ENCODE measurements around the gene EHD4.

EHD4 gene

GRCh38 chr15:41937568-41937923, 34.8 kb downstream of the EHD4 start:
- TF ChIP-seq, protein P1, sequence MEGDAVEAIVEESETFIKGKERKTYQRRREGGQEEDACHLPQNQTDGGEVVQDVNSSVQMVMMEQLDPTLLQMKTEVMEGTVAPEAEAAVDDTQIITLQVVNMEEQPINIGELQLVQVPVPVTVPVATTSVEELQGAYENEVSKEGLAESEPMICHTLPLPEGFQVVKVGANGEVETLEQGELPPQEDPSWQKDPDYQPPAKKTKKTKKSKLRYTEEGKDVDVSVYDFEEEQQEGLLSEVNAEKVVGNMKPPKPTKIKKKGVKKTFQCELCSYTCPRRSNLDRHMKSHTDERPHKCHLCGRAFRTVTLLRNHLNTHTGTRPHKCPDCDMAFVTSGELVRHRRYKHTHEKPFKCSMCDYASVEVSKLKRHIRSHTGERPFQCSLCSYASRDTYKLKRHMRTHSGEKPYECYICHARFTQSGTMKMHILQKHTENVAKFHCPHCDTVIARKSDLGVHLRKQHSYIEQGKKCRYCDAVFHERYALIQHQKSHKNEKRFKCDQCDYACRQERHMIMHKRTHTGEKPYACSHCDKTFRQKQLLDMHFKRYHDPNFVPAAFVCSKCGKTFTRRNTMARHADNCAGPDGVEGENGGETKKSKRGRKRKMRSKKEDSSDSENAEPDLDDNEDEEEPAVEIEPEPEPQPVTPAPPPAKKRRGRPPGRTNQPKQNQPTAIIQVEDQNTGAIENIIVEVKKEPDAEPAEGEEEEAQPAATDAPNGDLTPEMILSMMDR (conservative IDR thresholded peaks at IDR 0.05; ENCODE audit: low read depth, low read length), result no peak
- no peak overlapping the region for H3K4me3 ChIP-seq (ENCODE audit: low read depth, low read length)
- DNase-seq (ENCODE audit: low read depth), result no peak

GRCh38 chr15:41936649-41937567, 35.4 kb downstream of the EHD4 start:
- peak; percentile 61 for DNase-seq (ENCODE audit: low read depth)
- TF ChIP-seq, protein P1 (conservative IDR thresholded peaks at IDR 0.05; ENCODE audit: low read depth, low read length), result no peak
- no peak overlapping the region for H3K4me3 ChIP-seq (ENCODE audit: low read depth, low read length)

- no peak overlapping the region for H3K4me3 ChIP-seq (ENCODE audit: low read depth, low read length)
- TF ChIP-seq, protein P1 (conservative IDR thresholded peaks at IDR 0.05; ENCODE audit: low read depth, low read length), result no peak
- no peak for DNase-seq (ENCODE audit: low read depth)
Observed at GRCh38 chr15:41936155-41936554, 36.2 kb downstream of the EHD4 start.

DNA sequence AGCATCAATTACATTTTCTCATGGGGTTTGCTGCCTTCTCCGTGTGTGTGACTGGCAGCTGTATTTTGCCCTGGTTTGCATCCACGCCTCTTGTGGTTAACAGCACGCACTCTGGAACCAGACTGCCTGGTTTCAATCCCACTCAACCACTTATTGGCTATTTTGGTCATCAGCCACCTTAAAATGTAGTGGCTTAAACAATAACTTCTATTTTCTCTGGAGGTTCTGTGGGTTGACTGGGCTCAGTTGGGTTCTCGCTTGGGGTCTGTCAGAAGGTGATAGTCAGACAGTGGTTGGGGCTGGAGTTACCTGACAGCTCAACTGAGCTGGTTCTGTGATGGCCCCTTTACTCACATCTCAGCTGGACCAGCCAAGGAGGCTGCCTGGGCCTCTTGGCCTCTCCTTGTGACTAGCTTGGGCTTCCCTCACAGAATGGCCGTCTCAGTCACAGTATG, 36.8 kb downstream of the EHD4 start:
- DNase-seq (ENCODE audit: low read depth), result no peak
- no peak overlapping the region for H3K4me3 ChIP-seq (ENCODE audit: low read depth, low read length)
- TF ChIP-seq, protein P1 (conservative IDR thresholded peaks at IDR 0.05; ENCODE audit: low read depth, low read length), result no peak

DNA sequence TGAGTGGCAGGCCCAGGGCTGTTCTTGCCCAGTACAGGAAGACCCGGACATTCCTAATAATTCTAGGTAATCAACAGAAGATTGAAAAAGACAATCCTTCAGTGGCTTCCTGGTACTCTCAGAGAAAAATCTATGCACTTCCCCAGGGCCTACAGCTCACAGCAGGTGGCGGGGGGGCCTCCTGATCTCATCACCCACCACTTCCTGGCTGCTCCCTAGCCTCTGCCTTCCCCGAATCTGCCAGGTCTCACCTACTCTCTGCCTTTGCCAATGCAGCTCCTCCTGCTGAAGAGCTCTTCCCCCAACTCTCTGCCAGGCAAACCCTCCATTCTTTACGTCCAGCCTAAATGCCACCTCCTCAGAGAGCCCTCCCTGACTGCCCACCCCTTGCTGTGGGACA, 37.5 kb downstream of the EHD4 start:
- TF ChIP-seq, protein P1 (conservative IDR thresholded peaks at IDR 0.05; ENCODE audit: low read depth, low read length), result no peak
- DNase-seq (ENCODE audit: low read depth), result no peak
- H3K4me3 ChIP-seq (ENCODE audit: low read depth, low read length), result no peak overlapping the region

DNA sequence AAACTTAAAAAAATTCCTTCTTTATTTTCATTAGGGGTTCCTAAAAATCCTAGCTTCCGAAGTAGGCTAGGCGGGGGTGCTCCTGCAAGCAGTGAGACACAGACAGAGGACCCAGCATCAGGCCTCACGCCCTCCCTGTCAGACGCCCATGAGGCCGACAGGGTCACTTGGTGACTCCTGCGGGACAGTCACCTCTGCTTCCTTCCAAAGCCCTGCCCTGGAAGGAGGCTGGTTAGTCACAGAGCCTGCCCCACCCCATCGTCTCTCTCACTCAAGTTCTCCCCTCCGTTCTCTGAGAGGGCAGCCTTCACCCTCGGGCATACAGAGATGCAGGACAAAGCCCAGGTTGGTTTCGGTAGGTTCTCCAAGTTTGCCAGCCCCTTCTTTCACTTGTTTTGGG, 38.6 kb downstream of the EHD4 start:
- no peak for DNase-seq (ENCODE audit: low read depth)
- no peak overlapping the region for H3K4me3 ChIP-seq (ENCODE audit: low read depth, low read length)
- TF ChIP-seq, protein P1 (conservative IDR thresholded peaks at IDR 0.05; ENCODE audit: low read depth, low read length), result no peak

DNA sequence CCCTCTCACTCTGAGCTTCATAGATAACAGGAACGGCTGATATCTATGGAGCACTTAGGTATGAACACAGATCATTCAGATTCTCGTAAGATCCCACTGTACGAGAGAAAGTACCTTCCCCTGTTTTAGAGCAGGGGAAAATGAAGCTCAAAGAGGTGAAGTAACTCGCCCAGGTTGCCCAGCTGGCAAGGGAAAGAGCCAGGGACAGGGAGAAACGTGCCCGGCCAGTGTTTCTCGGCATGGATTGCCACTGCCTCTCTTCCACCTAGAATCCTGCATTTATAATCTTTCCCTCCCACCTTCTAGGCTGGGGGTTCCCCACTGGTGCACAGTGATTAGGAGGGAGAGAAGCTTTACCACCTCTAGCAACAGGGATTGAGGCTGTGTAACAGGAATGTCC, 39.0 kb downstream of the EHD4 start:
- H3K4me3 ChIP-seq (ENCODE audit: low read depth, low read length), result no peak overlapping the region
- TF ChIP-seq, protein P1 (conservative IDR thresholded peaks at IDR 0.05; ENCODE audit: low read depth, low read length), result no peak
- DNase-seq (ENCODE audit: low read depth), result no peak
